ENCODE measurements around the gene SNORC. TPM values are rescaled to one million over a fixed set of nuclear protein-coding genes. Genes with fewer than 3 reads are reported as not detected.

SNORC gene
- total RNA-seq, 1 donor from 2014 or later: 2.8 TPM

GRCh38 chr2:232890536-232890895, 20.5 kb downstream of the SNORC start:
- Mint-ChIP-seq H3K36me3 (ENCODE audit: insufficient read depth) (no peaks in the 10 kb centered on the region), H3K9me3 (ENCODE audit: low read depth) (no peaks in the 10 kb centered on the region), H3K4me1 (ENCODE audit: low read depth) (peaks cover 7% of the 10 kb centered on the region), H3K27me3 (peaks cover 11% of the 10 kb centered on the region), H3K27ac (peak overlapping the region; percentile 29), H3K4me3 (ENCODE audit: low read depth) (peak overlapping the region; percentile 12)
- DNase-seq (ENCODE audit: low spot score, unreplicated experiment): no peak
- TF ChIP-seq, protein P1, sequence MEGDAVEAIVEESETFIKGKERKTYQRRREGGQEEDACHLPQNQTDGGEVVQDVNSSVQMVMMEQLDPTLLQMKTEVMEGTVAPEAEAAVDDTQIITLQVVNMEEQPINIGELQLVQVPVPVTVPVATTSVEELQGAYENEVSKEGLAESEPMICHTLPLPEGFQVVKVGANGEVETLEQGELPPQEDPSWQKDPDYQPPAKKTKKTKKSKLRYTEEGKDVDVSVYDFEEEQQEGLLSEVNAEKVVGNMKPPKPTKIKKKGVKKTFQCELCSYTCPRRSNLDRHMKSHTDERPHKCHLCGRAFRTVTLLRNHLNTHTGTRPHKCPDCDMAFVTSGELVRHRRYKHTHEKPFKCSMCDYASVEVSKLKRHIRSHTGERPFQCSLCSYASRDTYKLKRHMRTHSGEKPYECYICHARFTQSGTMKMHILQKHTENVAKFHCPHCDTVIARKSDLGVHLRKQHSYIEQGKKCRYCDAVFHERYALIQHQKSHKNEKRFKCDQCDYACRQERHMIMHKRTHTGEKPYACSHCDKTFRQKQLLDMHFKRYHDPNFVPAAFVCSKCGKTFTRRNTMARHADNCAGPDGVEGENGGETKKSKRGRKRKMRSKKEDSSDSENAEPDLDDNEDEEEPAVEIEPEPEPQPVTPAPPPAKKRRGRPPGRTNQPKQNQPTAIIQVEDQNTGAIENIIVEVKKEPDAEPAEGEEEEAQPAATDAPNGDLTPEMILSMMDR (IDR thresholded peaks at IDR 0.05; ENCODE audit: unreplicated experiment): no peak

GRCh38 chr2:232890896-232891601, 21.0 kb downstream of the SNORC start:
- Mint-ChIP-seq H3K4me3 (ENCODE audit: low read depth) (peak overlapping the region; percentile 12), H3K4me1 (ENCODE audit: low read depth) (peaks cover 7% of the 10 kb centered on the region), H3K36me3 (ENCODE audit: insufficient read depth) (no peaks in the 10 kb centered on the region), H3K27ac (peak overlapping the region; percentile 29), H3K27me3 (peaks cover 11% of the 10 kb centered on the region), H3K9me3 (ENCODE audit: low read depth) (no peaks in the 10 kb centered on the region)
- TF ChIP-seq, protein P1 (IDR thresholded peaks at IDR 0.05; ENCODE audit: unreplicated experiment): no peak
- peak; percentile 35 for DNase-seq (ENCODE audit: low spot score, unreplicated experiment)

GRCh38 chr2:232891621-232892071, 21.6 kb downstream of the SNORC start:
- no peak overlapping the region for H3K27ac Mint-ChIP-seq
- peaks cover 11% of the 10 kb centered on the region for H3K27me3 Mint-ChIP-seq
- TF ChIP-seq, protein P1 (IDR thresholded peaks at IDR 0.05; ENCODE audit: unreplicated experiment): no peak
- peaks cover 7% of the 10 kb centered on the region for H3K4me1 Mint-ChIP-seq (ENCODE audit: low read depth)
- no peaks in the 10 kb centered on the region for H3K36me3 Mint-ChIP-seq (ENCODE audit: insufficient read depth)
- H3K4me3 Mint-ChIP-seq (ENCODE audit: low read depth): no peak overlapping the region
- DNase-seq (ENCODE audit: low spot score, unreplicated experiment): no peak
- H3K9me3 Mint-ChIP-seq (ENCODE audit: low read depth): no peaks in the 10 kb centered on the region

DNA sequence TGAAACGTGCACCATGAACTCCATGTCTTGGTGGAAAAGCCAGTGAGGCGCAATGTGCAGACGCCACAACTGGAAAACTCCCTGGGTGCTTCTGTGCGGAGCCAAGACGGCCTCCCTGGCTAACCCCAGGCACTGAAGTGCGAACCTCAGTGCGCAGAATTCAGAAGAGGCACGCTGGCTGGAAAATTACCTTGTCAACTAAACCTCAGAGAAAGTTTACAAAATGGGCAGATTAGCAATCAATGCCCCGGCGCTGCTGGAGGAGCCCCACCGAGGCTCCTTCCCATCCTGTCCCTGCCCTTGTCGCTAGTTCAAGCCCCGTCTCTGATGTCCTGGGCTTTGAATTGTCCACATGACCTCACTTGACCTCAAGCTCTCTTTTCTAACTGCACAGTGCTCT, 22.2 kb downstream of the SNORC start:
- DNase-seq (ENCODE audit: low spot score, unreplicated experiment): no peak
- H3K27ac Mint-ChIP-seq: no peak overlapping the region
- TF ChIP-seq, protein P1 (IDR thresholded peaks at IDR 0.05; ENCODE audit: unreplicated experiment): no peak
- no peaks in the 10 kb centered on the region for H3K36me3 Mint-ChIP-seq (ENCODE audit: insufficient read depth)
- no peak overlapping the region for H3K4me3 Mint-ChIP-seq (ENCODE audit: low read depth)
- H3K9me3 Mint-ChIP-seq (ENCODE audit: low read depth): no peaks in the 10 kb centered on the region
- peaks cover 7% of the 10 kb centered on the region for H3K4me1 Mint-ChIP-seq (ENCODE audit: low read depth)
- peaks cover 10% of the 10 kb centered on the region for H3K27me3 Mint-ChIP-seq

DNA sequence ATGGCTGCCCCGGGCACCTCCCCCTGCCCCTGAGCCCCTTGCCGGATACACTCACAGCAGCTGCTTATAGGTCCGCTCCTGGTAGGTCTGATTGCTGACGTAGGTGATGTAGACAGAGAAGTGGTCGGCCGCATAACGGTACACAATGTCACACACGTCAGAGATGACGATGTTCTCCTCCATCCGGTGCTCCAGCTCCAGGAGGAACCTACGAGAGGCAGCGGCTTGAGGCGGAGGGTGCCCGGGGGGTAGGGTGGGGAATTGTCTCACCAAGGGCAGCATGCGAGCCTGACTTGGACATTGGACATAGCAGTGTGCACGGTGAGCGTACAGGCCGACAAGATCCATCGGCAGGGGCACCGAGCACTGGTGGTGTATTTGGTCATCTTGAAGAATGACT, 22.8 kb downstream of the SNORC start:
- no peak for DNase-seq (ENCODE audit: low spot score, unreplicated experiment)
- Mint-ChIP-seq H3K4me1 (ENCODE audit: low read depth) (peaks cover 7% of the 10 kb centered on the region), H3K9me3 (ENCODE audit: low read depth) (no peaks in the 10 kb centered on the region), H3K27ac (no peak overlapping the region), H3K27me3 (peaks cover 7% of the 10 kb centered on the region), H3K4me3 (ENCODE audit: low read depth) (no peak overlapping the region), H3K36me3 (ENCODE audit: insufficient read depth) (no peaks in the 10 kb centered on the region)
- TF ChIP-seq, protein P1 (IDR thresholded peaks at IDR 0.05; ENCODE audit: unreplicated experiment): no peak

Data from progenitor cell of endocrine pancreas (in vitro differentiated cells).